NCI-H1417 (cell line): ENCODE measurements around the gene RASGEF1C.

Source experiments
- DNase-seq, 3 experiments: peaks; one replicate each; lab custom pipeline; 2025; lab: John Stamatoyannopoulos, UW

RASGEF1C gene

GRCh38 chr5:180081481-180081880, 127.5 kb downstream of the RASGEF1C start:
- DNase-seq, result no peak

GRCh38 chr5:180080486-180081280, 128.3 kb downstream of the RASGEF1C start:
- DNase-seq, result no peak

GRCh38 chr5:180079702-180080466, 129.1 kb downstream of the RASGEF1C start:
- DNase-seq, result no peak

DNA sequence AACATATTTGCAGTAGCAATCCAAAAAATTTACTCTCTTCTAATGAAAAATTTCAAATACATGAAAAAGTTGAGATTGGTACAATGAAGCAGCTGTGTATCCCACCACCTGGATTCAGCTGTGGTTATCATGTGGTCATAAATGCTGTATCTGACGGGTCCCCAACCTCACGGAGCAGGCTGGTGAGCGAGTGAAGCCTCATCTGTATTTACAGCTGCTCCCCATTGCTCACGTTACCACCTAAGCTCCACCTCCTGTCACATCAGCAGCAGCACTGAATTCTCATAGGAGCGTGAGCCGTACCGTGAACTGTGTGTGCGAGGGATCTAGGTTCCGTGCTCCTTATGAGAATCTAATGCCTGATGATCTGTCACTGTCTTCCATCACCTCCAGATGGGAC, 130.7 kb downstream of the RASGEF1C start:
- no peak for DNase-seq

- DNase-seq, result no peak
These were observed 131.3 kb downstream of the RASGEF1C start for GRCh38 chr5:180077594-180078284.

DNA sequence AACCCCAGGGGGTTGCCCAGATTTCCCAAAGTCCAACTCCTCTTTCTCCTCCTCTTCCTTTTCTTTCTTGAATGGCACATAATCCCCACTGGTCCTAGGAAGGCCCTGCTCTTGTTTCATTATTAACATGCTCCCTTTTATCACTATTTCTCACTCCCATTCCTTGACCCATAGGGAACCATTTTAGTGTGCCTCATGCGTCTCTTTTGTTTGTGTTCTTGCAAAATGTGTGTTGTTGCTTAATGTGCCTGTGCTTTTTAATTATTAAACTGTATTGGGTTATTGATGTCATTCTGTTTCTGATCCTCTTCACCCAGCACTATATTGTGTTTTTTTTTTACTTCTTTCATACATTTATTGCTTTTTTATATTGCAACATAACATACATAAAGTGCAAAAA, 133.3 kb downstream of the RASGEF1C start:
- no peak for DNase-seq

DNA sequence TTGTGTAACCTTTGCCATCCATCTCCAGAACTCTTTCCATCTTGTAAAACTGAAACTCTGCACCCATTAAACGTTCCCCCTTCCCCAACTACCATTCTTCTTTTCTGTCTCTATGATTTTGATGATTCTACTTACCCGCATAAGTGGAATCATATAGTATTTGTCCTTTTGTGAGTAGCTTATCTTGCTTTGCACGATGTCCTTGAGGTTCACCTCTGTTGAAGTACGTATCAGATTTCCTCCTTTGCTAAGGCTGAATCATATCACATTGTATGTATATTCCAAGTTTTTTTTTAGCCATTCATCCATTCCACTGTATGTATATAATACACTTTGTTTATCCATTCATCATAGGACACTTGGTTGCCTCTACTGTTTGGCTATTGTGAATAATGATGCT, 134.5 kb downstream of the RASGEF1C start:
- peak in 1 of 3 experiments; percentile 47 for DNase-seq

DNA sequence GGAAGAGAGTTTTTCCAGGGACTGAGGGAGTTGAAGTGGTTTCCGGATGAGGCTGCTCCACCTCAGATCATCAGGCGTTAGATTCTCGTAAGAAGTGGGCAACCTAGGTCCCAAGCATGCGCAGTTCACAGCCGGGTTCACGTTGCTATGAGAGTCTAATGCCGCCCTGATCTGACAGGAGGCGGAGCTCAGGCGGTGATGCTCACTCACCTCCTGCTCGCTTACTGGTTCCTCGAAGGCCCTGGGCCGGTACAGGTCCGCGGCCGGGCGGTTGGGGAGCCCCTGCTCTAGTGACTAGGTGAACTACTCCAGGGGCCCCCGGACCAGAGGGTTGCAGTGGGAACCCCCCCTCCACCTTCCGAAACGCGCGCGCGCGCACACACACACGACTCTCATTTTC, 136.5 kb downstream of the RASGEF1C start:
- peak in 1 of 3 experiments; percentile 64 for DNase-seq

- DNase-seq, result no peak
These were observed 136.8 kb downstream of the RASGEF1C start for GRCh38 chr5:180072256-180072548.

DNA sequence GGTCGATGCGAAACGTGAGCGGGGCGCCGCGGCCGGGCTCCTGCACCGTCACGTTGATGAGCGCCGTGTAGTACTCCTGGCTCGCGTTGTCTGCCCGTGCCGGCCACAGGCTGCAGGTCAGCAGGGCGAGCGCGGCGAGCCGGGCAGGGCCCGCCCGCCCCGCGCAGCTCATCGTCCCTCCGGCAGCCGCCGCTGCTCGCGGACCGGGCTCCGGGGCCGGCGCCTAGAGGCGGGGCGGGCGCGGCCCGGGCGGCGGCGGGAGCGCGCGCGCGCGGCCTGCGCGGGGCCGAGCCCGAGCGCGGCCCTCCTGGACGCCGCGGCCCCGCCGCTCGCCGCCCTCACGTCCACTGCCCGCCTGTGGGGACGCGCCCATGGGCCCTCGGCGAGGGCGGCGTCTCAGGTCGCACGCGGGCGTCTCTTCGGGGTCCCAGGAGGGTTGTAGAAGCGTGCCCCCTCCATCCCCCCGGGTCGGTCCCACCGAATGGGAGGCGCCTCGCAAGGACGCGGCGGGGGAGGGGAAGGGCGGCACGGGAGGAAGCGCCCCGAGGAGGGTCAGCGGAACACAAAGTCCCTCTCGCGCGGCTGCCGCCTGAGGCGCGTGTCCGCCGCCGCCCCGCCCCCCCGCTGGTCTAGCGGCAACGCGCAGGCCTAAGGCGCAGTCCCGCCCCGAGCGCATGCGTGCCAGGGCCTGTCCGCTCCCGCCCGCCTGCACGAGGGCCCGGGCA, 137.3 kb downstream of the RASGEF1C start, which contains the start of gene RNF130:
Gene RNF130 (minus strand): TSS at position 229 of the 725 bp plus-strand sequence. CDS start 57 bp downstream, at position 172.
- DNase-seq, result peak; percentile 83 to 90 (median 89)

DNA sequence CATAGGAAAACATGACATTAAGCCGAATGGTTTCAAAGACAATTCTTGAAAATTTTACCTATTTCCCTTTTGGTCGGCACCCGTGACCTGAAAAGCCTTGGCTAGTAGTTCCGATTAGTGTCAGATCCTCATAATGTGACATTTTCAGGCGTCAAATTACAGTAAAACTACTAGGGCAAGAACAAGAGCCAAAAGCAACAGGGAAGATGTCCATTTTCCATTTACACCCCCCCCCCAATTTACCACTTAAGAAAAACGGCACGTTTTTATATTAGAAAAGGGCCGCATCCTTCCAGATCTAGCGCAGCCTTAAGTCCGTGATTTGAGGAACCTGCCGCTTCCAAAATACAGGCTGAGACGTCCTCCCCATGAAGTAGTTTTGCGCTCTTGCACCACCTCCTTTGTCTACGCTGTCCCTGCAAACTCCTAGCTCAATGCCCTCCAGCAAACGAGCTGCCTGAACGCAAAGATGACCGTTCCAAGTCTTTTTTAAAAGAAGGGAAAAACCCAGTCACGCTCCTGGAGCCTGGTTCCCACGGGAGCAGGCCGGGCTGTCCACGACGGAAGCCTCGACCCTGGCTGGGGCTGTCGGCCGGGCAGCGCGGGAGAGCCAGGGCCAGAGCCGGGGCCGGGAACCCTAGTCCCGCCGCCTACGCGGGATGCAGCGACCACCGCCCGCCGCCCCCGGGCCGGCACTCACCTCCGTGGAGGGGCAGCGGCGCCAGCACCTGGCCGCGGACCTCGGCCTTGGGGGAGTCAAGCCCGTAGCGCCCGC, 138.1 kb downstream of the RASGEF1C start:
- DNase-seq, result peak; percentile 57 to 71 (median 67)

GRCh38 chr5:180069589-180070247, 139.3 kb downstream of the RASGEF1C start:
- peak in 1 of 3 experiments; percentile 14 for DNase-seq

GRCh38 chr5:180068519-180069090, 140.4 kb downstream of the RASGEF1C start:
- no peak for DNase-seq

DNA sequence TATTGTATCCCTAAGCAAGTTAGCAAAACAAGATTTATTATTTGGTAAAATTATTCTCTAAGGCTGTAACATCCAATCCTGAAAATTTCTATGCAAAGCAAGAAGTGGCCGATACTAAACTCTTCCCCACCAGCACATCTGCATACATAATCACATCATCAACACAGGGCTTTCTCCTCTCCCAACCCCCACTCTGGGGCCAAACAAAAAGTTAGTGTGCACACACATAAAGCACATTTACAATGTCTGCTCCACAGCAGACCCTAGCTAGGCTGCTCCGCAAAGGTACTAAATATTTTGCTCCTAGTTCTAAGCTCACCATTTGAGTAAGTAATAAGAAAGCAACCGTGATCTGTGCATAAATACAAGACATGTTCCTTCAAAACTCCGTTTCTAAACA, 141.0 kb downstream of the RASGEF1C start:
- no peak for DNase-seq

DNA sequence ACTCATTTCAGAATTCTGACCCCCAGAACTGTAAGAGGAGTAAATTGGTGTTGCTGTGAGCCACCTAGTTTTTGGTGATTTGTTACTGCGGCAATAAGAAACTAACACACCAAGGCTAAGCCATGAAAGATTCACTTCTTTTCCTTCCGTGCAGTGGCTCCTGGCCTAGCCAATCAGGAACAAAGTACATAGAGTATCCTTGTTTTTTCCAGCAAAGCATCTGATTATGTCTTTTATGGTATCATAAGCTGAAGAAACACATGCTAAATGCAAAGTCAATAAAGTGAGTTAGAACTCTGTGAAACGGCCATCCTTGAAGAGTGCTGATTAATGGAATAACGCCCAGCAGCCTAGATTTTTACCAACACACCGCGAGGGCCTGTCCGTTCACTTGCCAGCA, 148.8 kb downstream of the RASGEF1C start:
- no peak for DNase-seq

- DNase-seq, result no peak
These were observed 149.7 kb downstream of the RASGEF1C start for GRCh38 chr5:180059326-180059725.

DNA sequence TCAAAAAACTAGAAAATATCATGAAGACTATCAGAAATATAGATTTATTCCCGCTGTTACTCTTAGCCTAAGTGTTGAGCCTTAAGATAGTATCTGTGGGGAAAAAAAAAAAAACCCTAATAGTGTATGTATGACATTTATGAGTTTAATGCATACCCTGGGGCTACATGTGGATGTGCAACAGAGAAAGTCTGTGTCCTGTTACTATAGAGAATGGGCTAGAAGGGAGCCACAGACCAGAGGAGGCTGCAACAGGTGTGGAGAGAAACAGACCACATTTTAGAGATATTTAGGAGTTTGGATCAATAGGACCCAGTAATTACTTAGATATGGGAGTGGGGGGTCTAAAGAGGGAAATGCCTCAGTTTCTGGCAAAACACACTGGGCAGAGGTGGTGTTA, 152.9 kb downstream of the RASGEF1C start:
- DNase-seq, result no peak

- no peak for DNase-seq
These were observed 154.8 kb downstream of the RASGEF1C start for GRCh38 chr5:180054226-180054625.

GRCh38 chr5:180053061-180053602, 155.9 kb downstream of the RASGEF1C start:
- DNase-seq, result no peak

DNA sequence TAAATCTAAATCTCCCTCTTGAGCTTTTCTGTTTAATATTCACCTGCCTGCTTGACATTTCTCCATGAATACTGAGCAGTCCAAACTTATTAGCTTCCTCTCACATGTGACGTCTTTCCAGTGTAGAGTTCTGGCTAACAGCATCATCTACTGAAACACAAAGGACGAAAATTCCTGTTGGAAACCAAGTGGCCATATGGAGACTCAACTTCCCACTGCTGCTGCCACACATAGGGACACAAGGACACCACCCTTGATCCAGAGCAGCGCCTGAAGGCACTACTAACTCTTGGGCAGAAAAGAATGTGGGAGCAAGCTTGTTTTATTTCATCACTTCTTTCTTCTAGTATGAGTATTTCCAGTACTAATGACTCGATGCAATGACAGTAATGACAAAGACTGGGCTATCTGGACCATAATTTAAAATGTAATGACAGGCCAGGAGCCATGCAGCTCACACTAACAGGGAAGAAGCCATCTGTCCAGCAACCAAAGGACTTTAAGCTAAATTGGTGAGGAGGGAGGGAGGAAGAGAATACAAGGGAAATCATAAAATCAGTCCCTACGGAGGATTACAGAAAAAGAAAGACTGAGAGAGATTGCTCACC, 156.7 kb downstream of the RASGEF1C start:
- DNase-seq, result no peak
